Measurements from ENCODE around the gene CPAMD8. TPM values are rescaled to one million over a fixed set of nuclear protein-coding genes. Genes with fewer than 3 reads are reported as not detected.

The CPAMD8 gene
- total and polyA plus RNA-seq, 2 donors (not counting 1 experiment from before 2014, with no cell fraction given) = 1.1 to 2.7 TPM

DNA sequence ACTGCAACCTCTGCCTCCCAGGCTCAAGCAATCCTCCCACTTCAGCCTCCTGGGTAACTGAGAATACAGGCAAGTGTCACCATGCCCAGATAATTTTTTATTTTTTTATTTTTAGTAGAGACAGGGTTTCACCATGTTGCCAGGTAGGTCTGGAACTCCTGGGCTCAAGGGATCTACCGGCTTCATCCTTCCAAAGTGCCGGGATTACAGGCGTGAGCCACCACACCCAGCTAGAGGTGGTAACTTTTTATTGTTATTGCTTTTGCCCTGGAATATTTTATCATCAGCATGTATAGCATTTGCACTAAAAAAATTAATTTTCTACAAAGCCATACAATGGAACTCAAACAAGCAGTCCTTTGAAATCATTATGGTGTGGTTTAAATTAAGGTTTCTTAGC, 34.6 kb upstream of the CPAMD8 start:
- Histone ChIP-seq H2AFZ (ENCODE audit: insufficient read depth, low read depth, low read length, poor library complexity, severe bottlenecking) (no peak overlapping the region), H3K79me2 (ENCODE audit: control insufficient read depth, insufficient read depth, low read length) (peaks cover 20% of the 10 kb centered on the region), H3K27me3 (replicated peaks in 1 of 4; ENCODE audit: control extremely low read depth in 1 of 4, control insufficient read depth in 3 of 4, insufficient read depth in 4 of 4, low read length in 3 of 4) (no peaks in the 10 kb centered on the region), H3K9me3 (ENCODE audit: control extremely low read depth in 1 of 3, control insufficient read depth in 2 of 3, insufficient read depth in 1 of 3, low read length in 2 of 3) (peaks cover 4 to 18% (median 16%) of the 10 kb centered on the region in 3 donors), H3K4me2 (replicated peaks; ENCODE audit: low read depth, low read length, poor library complexity, severe bottlenecking) (no peak overlapping the region), H3K36me3 (replicated peaks in 1 of 2; ENCODE audit: control extremely low read depth in 1 of 2, control insufficient read depth in 1 of 2, extremely low read depth in 1 of 2, insufficient read depth in 2 of 2, low read length in 1 of 2) (peaks cover 10 to 36% of the 10 kb centered on the region in 2 experiments), H4K20me1 (ENCODE audit: control insufficient read depth, insufficient read depth, low read length, poor library complexity, severe bottlenecking) (no peaks in the 10 kb centered on the region), H3K4me3 (ENCODE audit: control extremely low read depth in 1 of 5, extremely low read depth in 1 of 5, insufficient read depth in 1 of 5, low read depth in 2 of 5, low read length in 4 of 5) (no peak overlapping the region), H3K27ac (ENCODE audit: low read length in 2 of 2) (no peak overlapping the region), H3K4me1 (ENCODE audit: control insufficient read depth in 2 of 2, insufficient read depth in 2 of 2, low read length in 2 of 2) (peaks cover 5% of the 10 kb centered on the region in 2 donors), H3K9ac (ENCODE audit: low read length) (no peak overlapping the region)
- CTCF ChIA-PET = interaction anchor here (0.6 kb wide), 1 partner anchor 154 kb away, joined by 3 read pairs; no protein-coding TSS in a partner anchor
- no peak for DNase-seq
- Mint-ChIP-seq H3K4me1 (peaks cover 11% of the 10 kb centered on the region), H3K4me3 (no peak overlapping the region), H3K27ac (no peak overlapping the region), H3K27me3 (no peaks in the 10 kb centered on the region), H3K9me3 (ENCODE audit: insufficient read depth) (no peaks in the 10 kb centered on the region)
- intact Hi-C loops (cut with micrococcal nuclease) = no loop called here
- no peak for ATAC-seq (ENCODE audit: low read depth)
- POLR2A ChIA-PET = no interaction called here
- TF ChIP-seq, protein P1, sequence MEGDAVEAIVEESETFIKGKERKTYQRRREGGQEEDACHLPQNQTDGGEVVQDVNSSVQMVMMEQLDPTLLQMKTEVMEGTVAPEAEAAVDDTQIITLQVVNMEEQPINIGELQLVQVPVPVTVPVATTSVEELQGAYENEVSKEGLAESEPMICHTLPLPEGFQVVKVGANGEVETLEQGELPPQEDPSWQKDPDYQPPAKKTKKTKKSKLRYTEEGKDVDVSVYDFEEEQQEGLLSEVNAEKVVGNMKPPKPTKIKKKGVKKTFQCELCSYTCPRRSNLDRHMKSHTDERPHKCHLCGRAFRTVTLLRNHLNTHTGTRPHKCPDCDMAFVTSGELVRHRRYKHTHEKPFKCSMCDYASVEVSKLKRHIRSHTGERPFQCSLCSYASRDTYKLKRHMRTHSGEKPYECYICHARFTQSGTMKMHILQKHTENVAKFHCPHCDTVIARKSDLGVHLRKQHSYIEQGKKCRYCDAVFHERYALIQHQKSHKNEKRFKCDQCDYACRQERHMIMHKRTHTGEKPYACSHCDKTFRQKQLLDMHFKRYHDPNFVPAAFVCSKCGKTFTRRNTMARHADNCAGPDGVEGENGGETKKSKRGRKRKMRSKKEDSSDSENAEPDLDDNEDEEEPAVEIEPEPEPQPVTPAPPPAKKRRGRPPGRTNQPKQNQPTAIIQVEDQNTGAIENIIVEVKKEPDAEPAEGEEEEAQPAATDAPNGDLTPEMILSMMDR (IDR thresholded peaks at IDR 0.05) = no peak
- no peak for TF ChIP-seq EZH2 (IDR thresholded peaks at IDR 0.05; ENCODE audit: borderline replicate concordance, insufficient read depth, low read depth, low read length, poor library complexity, severe bottlenecking)
- no CpG with 5 or more reads among the region's 3 CpGs for WGBS (ENCODE audit: insufficient coverage)

DNA sequence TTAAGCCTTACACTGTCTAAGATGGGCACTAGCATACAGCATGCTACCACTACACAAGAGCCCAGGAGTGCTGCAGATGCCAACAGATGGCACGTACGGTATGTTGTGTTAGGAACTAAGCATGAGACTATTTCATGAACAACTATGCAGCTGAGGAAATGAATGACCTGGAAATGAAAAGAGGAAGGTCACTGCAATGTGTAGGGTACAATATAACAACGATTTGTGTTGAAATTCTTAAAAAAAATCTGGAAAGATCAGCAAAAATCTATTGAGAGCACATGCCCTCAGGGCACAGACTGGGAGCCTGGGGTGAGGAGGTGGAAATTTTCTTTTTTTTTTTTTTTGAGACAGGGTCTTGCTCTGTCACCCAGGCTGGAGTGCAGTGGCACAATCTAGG, 34.2 kb upstream of the CPAMD8 start:
- 100% methylated on average over 1 of the region's 3 CpGs for WGBS (ENCODE audit: insufficient coverage)
- H3K36me3 ChIP-seq (replicated peaks in 1 of 2; ENCODE audit: control extremely low read depth in 1 of 2, control insufficient read depth in 1 of 2, extremely low read depth in 1 of 2, insufficient read depth in 2 of 2, low read length in 1 of 2) = peaks cover 10 to 36% of the 10 kb centered on the region in 2 experiments
- H3K27ac ChIP-seq (ENCODE audit: low read length in 2 of 2) = no peak overlapping the region
- H2AFZ ChIP-seq (ENCODE audit: insufficient read depth, low read depth, low read length, poor library complexity, severe bottlenecking) = no peak overlapping the region
- peaks cover 4 to 18% (median 16%) of the 10 kb centered on the region in 3 donors for H3K9me3 ChIP-seq (ENCODE audit: control extremely low read depth in 1 of 3, control insufficient read depth in 2 of 3, insufficient read depth in 1 of 3, low read length in 2 of 3)
- peaks cover 16% of the 10 kb centered on the region for H3K79me2 ChIP-seq (ENCODE audit: control insufficient read depth, insufficient read depth, low read length)
- DNase-seq = no peak
- H3K27me3 ChIP-seq (replicated peaks in 1 of 4; ENCODE audit: control extremely low read depth in 1 of 4, control insufficient read depth in 3 of 4, insufficient read depth in 4 of 4, low read length in 3 of 4) = no peaks in the 10 kb centered on the region
- no peak overlapping the region for H3K27ac Mint-ChIP-seq
- peaks cover 5% of the 10 kb centered on the region in 2 donors for H3K4me1 ChIP-seq (ENCODE audit: control insufficient read depth in 2 of 2, insufficient read depth in 2 of 2, low read length in 2 of 2)
- POLR2A ChIA-PET = no interaction called here
- no peaks in the 10 kb centered on the region for H3K9me3 Mint-ChIP-seq (ENCODE audit: insufficient read depth)
- H4K20me1 ChIP-seq (ENCODE audit: control insufficient read depth, insufficient read depth, low read length, poor library complexity, severe bottlenecking) = no peaks in the 10 kb centered on the region
- peaks cover 11% of the 10 kb centered on the region for H3K4me1 Mint-ChIP-seq
- TF ChIP-seq, protein P1 (IDR thresholded peaks at IDR 0.05) = no peak
- TF ChIP-seq EZH2 (IDR thresholded peaks at IDR 0.05; ENCODE audit: borderline replicate concordance, insufficient read depth, low read depth, low read length, poor library complexity, severe bottlenecking) = no peak
- ATAC-seq (ENCODE audit: low read depth) = no peak
- no peak overlapping the region for H3K9ac ChIP-seq (ENCODE audit: low read length)
- H3K27me3 Mint-ChIP-seq = no peaks in the 10 kb centered on the region
- no peak overlapping the region for H3K4me3 Mint-ChIP-seq
- H3K4me3 ChIP-seq (ENCODE audit: control extremely low read depth in 1 of 5, extremely low read depth in 1 of 5, insufficient read depth in 1 of 5, low read depth in 2 of 5, low read length in 4 of 5) = no peak overlapping the region
- intact Hi-C loops (cut with micrococcal nuclease) = no loop called here
- CTCF ChIA-PET = interaction anchor here (0.6 kb wide), 1 partner anchor 154 kb away, joined by 3 read pairs; no protein-coding TSS in a partner anchor
- no peak overlapping the region for H3K4me2 ChIP-seq (replicated peaks; ENCODE audit: low read depth, low read length, poor library complexity, severe bottlenecking)
